DND-41 (cell line): ENCODE results near the gene FAM131C.
"Not testable (repeated sequence)": the region's sequence is repeated elsewhere in the genome, so short reads cannot be mapped to it uniquely, and the experiment has no call there.

Experiments
- ATAC-seq: fragments of 200-7000 bp; cut with Tn5 transposase; 3 replicates; pipeline ENCODE4 v1.9.1; 2021; ENCODE audit warnings: low read depth; ENCODE audit not compliant: insufficient read depth
- DNase-seq: peaks from one replicate; pipeline ENCODE4 v3.0.0-alpha.2; 2020
- H2AFZ ChIP-seq: 2 replicates; pipeline ENCODE4 v1.6.0; 2012; ENCODE audit warnings: low read depth, low read length
- H3K27ac ChIP-seq: 2 replicates; pipeline ENCODE4 v1.5.1; 2012; ENCODE audit warnings: low read length, inconsistent platforms
- H3K27me3 ChIP-seq: fragments of 200-600 bp; sonication (generic); 2 replicates; pipeline ENCODE4 v1.6.0; 2012; ENCODE audit warnings: low read length, mild to moderate bottlenecking, inconsistent platforms; ENCODE audit not compliant: insufficient read depth, poor library complexity
- H3K36me3 ChIP-seq: 2 replicates; pipeline ENCODE4 v1.5.1; 2012; ENCODE audit warnings: low read length, inconsistent platforms; ENCODE audit not compliant: insufficient read depth
- H3K4me1 ChIP-seq: 2 replicates; pipeline ENCODE4 v1.5.1; 2012; ENCODE audit warnings: mild to moderate bottlenecking, low read length; ENCODE audit not compliant: insufficient read depth
- H3K4me2 ChIP-seq: 2 replicates; pipeline ENCODE4 v1.6.0; 2012; ENCODE audit warnings: mild to moderate bottlenecking, moderate library complexity, low read length, inconsistent platforms; ENCODE audit not compliant: insufficient read depth
- H3K4me3 ChIP-seq, 2 experiments: fragments of 200-600 bp in 1 of 2; shearing (Covaris generic) in 1 of 2; 2 replicates each; pipeline ENCODE4 v1.5.1; 2012 to 2016; ENCODE audit warnings: inconsistent platforms in 2 of 2, low read length in 2 of 2, mild to moderate bottlenecking in 2 of 2, low read depth in 1 of 2, moderate library complexity in 1 of 2
- H3K79me2 ChIP-seq: 2 replicates; pipeline ENCODE4 v1.6.0; 2012; ENCODE audit warnings: low read length, inconsistent platforms; ENCODE audit not compliant: insufficient read depth
- H3K9ac ChIP-seq: 2 replicates; pipeline ENCODE4 v1.6.0; 2012; ENCODE audit warnings: low read depth, mild to moderate bottlenecking, inconsistent platforms, low read length, moderate library complexity
- H3K9me3 ChIP-seq: 2 replicates; pipeline ENCODE4 v1.5.1; 2012; ENCODE audit warnings: low read length, moderate library complexity, mild to moderate bottlenecking, inconsistent platforms; ENCODE audit not compliant: insufficient read depth, severe bottlenecking
- H4K20me1 ChIP-seq: 2 replicates; pipeline ENCODE4 v1.6.0; 2012; ENCODE audit warnings: low read length; ENCODE audit not compliant: insufficient read depth
- CTCF ChIP-seq: IDR thresholded peaks from 2 replicates; pipeline ENCODE4 v1.5.1; 2012; ENCODE audit warnings: borderline replicate concordance, low read length, moderate library complexity, mild to moderate bottlenecking; ENCODE audit not compliant: poor library complexity, severe bottlenecking; ENCODE audit errors: extremely low read depth
- EZH2 ChIP-seq: IDR thresholded peaks from 3 replicates; pipeline ENCODE4 v1.6.1; 2012; ENCODE audit warnings: borderline replicate concordance, low read depth, mild to moderate bottlenecking, moderate library complexity, low read length, inconsistent platforms; ENCODE audit not compliant: severe bottlenecking

FAM131C gene

DNA sequence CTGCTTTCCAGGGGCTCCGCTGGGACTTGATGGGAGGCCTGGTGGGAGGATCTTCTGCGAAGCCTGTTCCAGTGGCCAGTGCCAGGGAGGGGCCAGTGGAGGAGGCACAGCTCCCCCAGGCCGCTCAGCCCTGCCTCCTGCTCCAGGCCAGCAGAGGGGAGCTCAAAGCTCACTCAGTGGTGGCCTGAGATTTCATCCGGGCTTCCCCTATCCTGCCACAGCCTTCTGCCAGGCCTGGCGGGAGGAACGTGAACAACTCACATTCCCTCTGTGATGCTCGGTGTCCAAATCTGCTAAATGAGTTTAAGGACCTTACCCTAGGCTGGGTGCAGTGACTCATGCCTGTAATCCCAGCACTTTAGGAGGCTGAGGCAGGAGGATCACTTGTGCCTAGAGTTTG, 26.6 kb downstream of the FAM131C start:
- no peak for DNase-seq
- Histone ChIP-seq H3K9me3 (no peaks in the 10 kb centered on the region), H3K4me3 (no peak overlapping the region), H4K20me1 (0 out of 2 replicates have a peak, but pooled peaks cover 5% of the 10 kb centered on the region), H3K79me2 (no peaks in the 10 kb centered on the region), H3K36me3 (no peaks in the 10 kb centered on the region), H3K4me1 (no peaks in the 10 kb centered on the region), H3K27me3 (peaks cover 5% of the 10 kb centered on the region), H3K4me2 (no peak overlapping the region), H3K9ac (no peak overlapping the region), H2AFZ (no peak overlapping the region), H3K27ac (no peak overlapping the region)
- TF ChIP-seq CTCF (no peak), EZH2 (no peak)
- no peak for ATAC-seq

GRCh38 chr1:16043950-16044349, 29.5 kb downstream of the FAM131C start:
- no peaks in the 10 kb centered on the region for H3K9me3 ChIP-seq
- H3K36me3 ChIP-seq: no peaks in the 10 kb centered on the region
- TF ChIP-seq EZH2: no peak
- TF ChIP-seq CTCF: no peak
- H2AFZ ChIP-seq: no peak overlapping the region
- no peak for DNase-seq
- no peaks in the 10 kb centered on the region for H3K79me2 ChIP-seq
- no peaks in the 10 kb centered on the region for H3K4me1 ChIP-seq
- no peak overlapping the region for H3K9ac ChIP-seq
- no peak overlapping the region for H3K27ac ChIP-seq
- no peak overlapping the region for H3K4me2 ChIP-seq
- no peak overlapping the region for H3K4me3 ChIP-seq
- peaks cover 8% of the 10 kb centered on the region for H3K27me3 ChIP-seq
- no peak for ATAC-seq
- 0 out of 2 replicates have a peak, but pooled peaks cover 6% of the 10 kb centered on the region for H4K20me1 ChIP-seq

- Histone ChIP-seq H3K79me2 (no peaks in the 10 kb centered on the region), H3K9me3 (no peaks in the 10 kb centered on the region), H3K36me3 (no peaks in the 10 kb centered on the region), H3K27ac (no peak within 1 kb of the TSS), H2AFZ (no peak within 1 kb of the TSS), H3K9ac (no peak within 1 kb of the TSS), H3K4me1 (no peaks in the 10 kb centered on the region), H4K20me1 (0 out of 2 replicates have a peak, but pooled peaks cover 6% of the 10 kb centered on the region), H3K27me3 (peaks cover 8% of the 10 kb centered on the region), H3K4me2 (no peak within 1 kb of the TSS), H3K4me3 (no peak within 1 kb of the TSS)
- DNase-seq (no peak), ATAC-seq (no peak)
- no peak for TF ChIP-seq CTCF
- TF ChIP-seq EZH2: no peak
Measured at GRCh38 chr1:16043521-16043920, 29.9 kb downstream of the FAM131C start, which contains the start of gene CLCNKB. Gene CLCNKB, plus strand, starts transcription at chr1:16043782. Its CDS starts 711 bp downstream, at chr1:16044493.

DNA sequence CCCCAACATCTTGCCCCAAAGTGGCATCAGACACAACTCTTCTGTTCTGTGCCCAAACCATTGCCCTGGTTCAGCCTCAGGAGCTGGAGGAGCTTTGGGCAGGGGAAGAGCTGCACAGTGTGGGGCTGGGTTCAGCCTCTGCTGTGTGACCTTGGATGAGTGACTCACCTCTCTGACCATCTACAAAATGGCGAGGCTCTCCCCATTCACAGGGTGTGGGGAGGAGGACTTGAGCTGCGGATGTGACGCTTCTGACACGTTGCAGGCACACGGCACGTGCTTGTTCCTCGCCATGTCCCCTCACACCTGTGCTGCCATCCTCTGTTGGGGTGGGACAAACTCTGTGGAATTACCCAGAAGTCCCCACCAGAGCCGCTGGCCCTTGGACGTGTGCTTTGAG, 30.8 kb downstream of the FAM131C start:
- not testable (repeated sequence) for H2AFZ ChIP-seq, H3K4me3 ChIP-seq, H3K9me3 ChIP-seq, H3K79me2 ChIP-seq, H3K4me1 ChIP-seq, H3K27ac ChIP-seq, H3K9ac ChIP-seq, H3K27me3 ChIP-seq, H4K20me1 ChIP-seq, DNase-seq, H3K36me3 ChIP-seq, ATAC-seq, H3K4me2 ChIP-seq
